Coronary artery (tissue), 2 donors: ENCODE measurements around the gene ARHGEF33.
A peak's percentile ranks its signal among the peaks of the same experiment; 100 is the strongest.

Experiments
- DNase-seq: peaks from one replicate; pipeline ENCODE4 v3.0.0-alpha.2; 2017; ENCODE audit warnings: low spot score
- H3K27ac ChIP-seq, 2 donors: fragments of 200-600 bp; sonication (generic); one replicate each; pipeline ENCODE4 v1.5.1; 2016 to 2019
- H3K4me3 ChIP-seq: fragments of 200-600 bp; sonication (generic); 2 replicates; pipeline ENCODE4 v1.5.1; 2016; ENCODE audit warnings: mild to moderate bottlenecking, moderate library complexity
- CTCF ChIP-seq: fragments of 200-600 bp; sonication (generic); IDR thresholded peaks from one replicate; pipeline ENCODE4 v1.5.1; 2019; ENCODE audit warnings: antibody characterized with exemption

The ARHGEF33 gene

GRCh38 chr2:39023649-39024048 lies 134.0 kb downstream of the ARHGEF33 start:
- no peak for DNase-seq
- Histone ChIP-seq H3K4me3 (no peak overlapping the region), H3K27ac (peak overlapping the region; percentile 32 to 39)
- no peak for TF ChIP-seq CTCF

- no peak for TF ChIP-seq CTCF
- H3K4me3 ChIP-seq = no peak overlapping the region
- no peak overlapping the region for H3K27ac ChIP-seq
- no peak for DNase-seq
Measured at GRCh38 chr2:39024833-39025232, 135.2 kb downstream of the ARHGEF33 start.
